GM21737 (cell line): ENCODE data around the gene MARCHF10.

Experiments used
- ATAC-seq: cut with Tn5 transposase; IDR thresholded peaks from one replicate; pipeline ENCODE4 v1.9.1; 2021; ENCODE audit warnings: mild to moderate bottlenecking, moderate library complexity; ENCODE audit not compliant: unreplicated experiment

MARCHF10 gene

DNA sequence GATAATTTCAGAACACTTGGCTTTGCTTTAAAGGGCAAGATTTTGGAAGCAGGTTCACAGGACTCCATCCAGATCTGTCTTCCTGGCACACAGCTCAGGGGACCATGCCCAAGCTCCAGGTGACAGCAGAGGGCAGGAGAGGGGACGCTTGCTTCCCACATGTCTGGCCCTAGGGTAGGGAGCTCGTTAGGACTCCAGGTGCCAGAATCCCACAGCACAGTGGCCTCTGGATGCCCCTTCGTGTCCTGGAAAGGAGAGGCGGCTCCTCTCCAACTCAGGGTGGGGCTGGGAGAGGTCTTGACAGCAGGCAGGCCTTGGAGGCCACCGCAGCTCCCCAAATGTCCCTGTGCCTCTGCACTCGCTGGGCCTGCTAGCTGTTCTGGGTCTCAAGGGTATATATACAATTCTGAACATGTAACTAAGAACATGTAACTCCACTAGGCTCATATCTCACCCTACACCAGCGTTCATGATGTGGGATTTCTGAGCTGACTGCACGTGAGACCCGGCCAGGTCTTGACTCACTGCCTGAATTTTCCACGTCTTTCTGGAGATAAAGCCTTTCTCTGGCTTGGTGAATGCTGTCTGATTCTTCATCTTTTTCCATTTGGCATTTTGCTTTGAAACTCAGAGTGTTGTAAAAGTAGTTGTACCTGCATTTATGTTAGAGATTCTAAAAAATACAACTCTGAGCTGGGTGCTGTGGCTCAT is 52.8 kb downstream of the MARCHF10 start:
- no peak for ATAC-seq

DNA sequence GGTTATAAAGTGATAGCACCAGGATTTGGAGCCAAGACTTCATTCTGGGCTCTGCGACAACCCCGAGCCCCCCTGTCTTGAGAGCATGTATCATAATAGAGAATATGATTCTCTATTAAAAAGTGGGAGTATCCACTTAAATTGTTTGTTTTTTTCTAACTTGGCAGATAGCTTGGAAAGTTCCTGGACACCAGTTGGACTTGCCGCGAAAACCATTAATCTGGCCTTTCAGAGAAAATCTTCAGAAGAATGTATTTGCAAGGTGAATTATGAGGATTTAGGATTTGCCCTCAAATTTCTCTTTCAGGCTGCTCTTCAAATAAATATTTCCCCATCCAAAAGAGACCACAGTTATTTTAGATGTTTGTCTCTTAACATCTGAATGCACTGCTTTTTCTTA is 53.5 kb downstream of the MARCHF10 start:
- no peak for ATAC-seq

DNA sequence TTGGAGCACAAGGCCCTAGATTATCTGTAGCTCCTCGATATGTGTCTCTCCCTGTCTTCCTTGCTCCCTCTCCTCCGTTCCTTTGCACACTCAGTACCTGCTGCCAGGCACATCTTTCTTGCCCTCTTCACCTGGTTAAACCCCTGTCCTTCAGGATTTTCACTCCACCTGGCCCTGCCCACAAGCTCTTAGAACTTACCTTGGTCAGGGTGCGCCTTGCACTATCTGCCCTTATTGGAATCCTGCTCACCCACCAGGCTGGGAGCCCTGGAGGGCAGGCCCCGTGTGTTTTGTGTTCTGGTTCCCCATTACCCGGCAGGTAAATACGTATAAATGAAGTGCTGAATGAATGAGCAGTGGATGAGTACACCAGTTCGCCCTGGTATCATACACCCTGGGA is 54.6 kb downstream of the MARCHF10 start:
- ATAC-seq, result no peak

DNA sequence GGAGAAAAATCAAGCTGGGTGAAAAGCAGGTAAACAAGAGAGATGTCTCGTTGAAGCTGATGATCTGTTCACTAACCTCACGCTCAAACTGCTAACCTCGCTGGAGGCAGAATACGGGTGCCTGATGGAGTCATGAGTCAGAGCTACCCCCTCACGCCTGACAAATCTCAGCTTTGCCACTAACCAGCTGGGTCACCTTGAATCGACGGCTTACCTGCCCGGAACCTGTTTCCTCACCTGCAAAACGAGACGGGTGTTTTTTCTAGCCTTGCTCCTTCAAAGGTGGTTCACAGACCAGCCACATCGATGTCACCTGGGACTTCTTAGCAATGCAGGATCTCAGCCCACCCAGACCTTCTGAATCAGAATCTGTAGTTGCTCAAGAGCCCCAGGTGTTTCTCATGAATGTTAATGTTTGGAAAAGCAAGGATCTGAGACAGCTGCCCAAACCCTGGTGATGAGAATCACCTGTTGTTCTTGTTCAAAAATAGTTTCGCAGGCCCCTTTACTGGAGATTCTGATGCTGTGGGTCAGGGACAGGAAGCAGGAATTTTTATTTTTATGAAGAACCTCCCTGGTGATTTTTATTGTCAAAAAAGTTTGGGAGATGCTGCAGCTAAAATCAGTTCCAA is 56.9 kb downstream of the MARCHF10 start:
- no peak for ATAC-seq

DNA sequence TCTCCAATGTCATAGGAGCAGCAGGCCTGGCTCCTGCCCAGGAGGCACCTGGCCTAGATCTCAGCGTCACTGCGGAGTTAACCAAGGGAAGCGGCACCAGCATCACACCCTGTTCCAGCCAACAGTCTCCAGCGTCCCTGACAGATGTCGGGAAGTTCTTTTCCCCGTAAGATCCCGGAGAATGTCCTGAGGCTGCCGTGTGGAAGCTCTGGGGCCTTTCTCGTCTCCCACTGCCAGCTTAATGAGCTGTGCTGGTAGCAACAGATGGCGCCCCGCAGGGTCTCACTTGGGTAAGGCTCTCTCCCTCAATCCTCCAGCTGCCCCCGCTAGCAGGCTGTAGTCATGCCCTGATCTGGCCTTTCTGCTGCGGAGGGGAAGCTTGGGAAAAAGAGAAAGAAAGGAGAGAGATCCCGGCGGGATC is 57.5 kb downstream of the MARCHF10 start:
- no peak for ATAC-seq

DNA sequence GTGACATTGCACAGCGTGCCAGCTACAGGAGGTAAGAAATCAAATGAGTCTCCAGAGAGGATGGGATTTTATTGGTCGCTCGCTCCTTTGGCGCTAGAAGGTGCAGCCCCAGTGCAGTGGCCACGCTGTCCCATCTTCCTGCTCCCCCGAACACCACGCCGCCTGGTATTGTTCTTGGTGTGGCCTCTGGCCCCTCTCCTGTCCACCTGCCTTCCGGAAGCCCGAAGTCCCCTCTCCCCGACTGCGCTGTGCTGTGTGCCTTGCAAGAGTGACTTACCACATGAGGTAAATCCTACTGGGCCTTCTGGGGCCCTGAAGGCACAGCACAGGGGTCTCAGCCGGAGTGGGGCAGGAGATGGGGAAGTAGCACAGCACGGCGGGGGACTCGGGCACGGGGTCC is 58.2 kb downstream of the MARCHF10 start:
- no peak for ATAC-seq

DNA sequence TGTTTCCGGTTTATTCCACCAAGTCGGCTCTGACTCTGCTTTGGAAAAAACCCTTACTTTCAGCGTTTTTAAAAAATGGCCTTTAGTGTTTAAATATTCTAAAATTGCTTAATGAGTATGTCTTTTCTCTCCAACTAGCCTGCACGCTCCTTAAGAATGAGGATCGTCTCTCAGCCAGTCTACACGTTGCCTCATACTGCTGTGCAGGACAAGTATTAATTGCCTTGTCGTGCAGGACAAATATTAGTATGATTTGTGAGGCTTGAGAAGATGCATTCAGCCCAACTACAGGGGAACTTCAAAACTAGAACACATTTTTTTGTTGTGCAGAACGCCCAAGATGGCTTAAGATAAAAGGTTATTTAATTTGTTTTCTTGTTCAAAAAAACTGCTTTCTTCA is 61.2 kb downstream of the MARCHF10 start:
- no peak for ATAC-seq

DNA sequence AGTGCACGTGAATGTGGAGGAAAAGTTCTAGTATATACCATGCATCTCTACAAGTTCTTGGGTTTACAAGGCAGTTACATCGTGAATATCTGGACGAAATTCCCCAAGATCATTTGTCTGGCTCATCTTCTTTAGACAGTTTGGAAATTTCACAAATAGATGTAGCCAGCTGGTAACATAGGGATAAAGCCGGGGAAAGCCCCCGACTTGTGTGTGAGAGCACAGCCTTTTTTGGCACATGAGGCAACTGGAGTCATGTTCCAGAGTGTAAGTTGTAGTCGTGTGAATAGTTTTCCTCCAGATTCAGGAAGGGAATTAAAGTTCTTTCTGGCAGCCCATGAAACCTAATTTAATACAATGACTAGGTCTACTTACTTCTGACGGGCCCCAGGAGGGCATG is 62.3 kb downstream of the MARCHF10 start:
- ATAC-seq, result no peak

DNA sequence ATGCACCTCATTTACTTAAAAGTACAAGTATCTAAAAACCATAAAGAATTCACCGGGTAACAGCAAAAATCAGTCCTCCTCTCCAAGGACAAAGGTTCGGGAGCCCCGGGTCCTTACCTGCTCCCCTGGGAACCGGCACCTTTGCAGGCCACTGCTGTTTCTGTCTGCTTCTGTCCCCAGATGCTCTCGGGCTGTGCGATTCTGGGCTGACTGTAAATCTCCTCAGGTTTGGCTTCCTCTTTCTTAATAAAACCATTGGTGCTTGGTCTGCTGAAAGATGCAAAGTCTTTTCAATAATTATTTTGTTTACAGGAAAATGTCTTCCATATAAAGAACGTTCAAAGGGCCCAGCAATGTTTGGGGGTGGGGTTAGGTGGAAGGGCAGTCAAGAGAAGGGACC is 63.9 kb downstream of the MARCHF10 start:
- ATAC-seq, result no peak

DNA sequence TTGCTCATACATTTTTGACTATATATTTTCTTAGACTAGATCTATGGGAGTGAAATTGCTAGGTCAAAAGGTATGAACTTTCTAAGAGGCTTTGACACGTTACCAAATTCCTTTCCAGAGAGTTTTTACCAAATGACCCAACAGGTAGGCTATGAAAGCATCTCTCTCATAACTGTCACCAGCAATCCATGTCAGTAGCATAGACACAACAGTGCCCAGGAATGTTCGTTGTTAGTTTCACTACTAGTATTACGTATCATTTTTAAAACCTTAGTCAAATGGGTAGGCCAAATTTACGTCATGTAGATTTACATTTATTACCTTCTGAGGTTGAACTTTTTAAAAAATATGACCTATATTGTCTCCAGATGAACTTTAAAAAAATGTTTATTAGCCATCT is 66.8 kb downstream of the MARCHF10 start:
- ATAC-seq, result no peak

DNA sequence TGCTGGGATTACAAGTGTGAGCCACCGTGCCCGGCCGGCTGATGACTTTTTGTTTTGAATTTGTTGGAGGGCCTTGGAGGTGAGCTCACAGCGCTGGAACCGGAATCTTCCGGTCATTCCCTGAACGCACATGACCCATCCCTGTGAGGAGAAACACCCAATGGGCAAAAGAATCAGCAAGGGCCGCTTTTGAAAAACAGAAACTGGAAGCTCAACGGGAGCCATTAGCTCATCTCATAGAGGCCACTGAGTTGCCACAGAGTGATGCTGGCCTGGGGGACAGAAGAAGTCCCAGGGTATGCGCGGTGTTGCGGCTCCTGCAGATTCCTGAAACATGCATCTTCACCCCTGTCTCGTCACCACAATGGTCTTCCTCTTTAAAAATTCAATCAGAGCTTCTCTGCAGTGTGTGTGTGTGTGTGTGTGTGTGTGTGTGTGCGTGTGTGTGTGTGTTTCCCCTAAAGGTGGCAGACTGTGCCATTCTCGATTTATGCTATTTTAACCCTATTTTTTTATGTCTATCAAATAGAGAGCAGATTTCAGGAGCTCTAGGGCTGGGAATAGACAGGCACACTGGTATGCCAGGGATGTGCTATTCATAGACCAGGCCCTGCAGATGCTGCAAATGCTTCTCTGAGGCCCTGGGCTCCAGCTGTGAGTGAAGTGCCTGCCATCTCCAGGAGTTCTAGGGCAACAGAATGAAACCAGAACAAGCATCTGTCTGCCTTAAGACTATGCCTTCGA is 68.3 kb downstream of the MARCHF10 start:
- no peak for ATAC-seq

DNA sequence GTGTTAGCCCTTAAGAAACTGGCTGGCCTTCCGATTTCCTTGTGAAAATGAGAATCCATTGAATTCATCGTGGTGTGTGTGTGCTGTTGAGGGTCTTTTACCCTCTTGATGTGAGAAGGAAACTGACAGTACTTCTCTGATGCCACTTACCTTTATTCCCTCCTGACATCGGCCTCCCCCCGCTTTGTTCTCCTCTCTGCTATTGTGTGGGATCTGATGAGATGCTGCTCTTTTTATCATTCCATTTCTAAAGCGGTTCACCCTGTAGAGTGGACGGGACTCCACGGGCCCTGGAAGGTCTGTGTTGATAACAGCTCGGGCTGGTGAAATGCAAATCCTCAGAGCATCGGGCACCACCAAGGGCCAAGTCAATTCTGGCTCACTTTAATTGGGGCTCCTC is 69.8 kb downstream of the MARCHF10 start:
- ATAC-seq, result no peak

DNA sequence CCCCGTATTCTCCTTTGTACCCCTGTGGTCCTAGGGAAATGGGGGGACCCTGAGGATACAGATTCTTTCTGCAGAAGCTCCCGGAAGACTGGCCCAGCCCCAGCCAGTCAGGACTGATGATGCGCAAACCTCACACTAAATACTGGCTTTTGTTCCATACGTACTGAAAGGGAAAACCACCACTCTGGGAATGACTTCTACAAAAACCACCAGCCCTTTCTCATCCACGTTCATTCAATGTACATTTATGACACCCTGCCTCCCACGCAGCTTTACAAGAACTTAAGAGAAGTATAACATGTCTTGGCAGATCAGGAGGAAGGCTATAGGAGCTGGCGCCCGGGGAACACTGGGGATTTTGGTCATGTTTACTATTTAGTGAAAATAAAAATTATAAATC is 70.6 kb downstream of the MARCHF10 start:
- no peak for ATAC-seq

DNA sequence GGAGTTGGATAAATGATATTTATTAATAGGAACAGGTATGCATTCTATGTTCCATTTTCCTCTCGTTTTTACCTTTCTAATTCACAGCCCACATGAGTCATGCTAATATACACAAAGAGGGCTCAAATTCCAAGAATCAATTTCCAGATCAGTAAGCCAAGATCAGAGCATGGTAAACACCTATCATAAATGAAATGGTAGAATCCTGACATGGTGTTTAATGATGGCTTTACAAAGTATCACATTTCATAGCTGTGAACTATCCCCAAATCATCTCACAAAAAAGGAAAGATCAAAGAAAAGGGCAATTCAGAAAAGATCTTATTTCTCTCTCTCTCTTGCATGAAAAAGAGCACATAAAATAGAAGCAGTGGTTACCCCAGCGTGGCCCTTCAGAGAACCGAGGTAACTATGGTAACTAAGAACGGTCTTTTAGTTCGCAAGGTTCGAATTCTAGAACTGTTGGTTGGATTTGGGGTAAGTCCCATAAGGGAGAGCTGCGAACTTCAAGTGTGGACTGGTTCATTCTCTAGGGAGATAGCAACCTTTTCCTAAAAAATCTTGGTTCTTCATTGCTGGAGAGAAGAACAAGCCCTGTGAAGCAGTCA is 73.0 kb downstream of the MARCHF10 start:
- ATAC-seq, result no peak

DNA sequence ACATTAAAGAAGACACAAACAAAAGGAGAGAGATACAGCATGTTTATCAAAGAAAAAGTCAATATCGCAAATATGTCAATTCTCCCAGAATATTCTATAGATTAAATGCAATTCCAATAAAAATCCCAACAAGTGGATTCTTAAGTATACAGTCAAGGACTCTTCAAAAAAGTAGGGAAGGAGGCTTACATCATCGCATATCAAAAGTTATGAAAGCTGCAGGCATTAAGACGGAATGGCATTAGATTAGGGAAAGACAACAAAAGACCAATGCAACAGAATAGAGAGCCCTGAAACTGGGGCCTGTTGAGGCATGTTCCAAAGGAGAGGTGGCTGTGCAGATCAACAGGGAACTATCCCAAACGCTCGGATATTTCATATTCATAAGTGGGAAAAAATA is 76.0 kb downstream of the MARCHF10 start:
- ATAC-seq, result no peak

DNA sequence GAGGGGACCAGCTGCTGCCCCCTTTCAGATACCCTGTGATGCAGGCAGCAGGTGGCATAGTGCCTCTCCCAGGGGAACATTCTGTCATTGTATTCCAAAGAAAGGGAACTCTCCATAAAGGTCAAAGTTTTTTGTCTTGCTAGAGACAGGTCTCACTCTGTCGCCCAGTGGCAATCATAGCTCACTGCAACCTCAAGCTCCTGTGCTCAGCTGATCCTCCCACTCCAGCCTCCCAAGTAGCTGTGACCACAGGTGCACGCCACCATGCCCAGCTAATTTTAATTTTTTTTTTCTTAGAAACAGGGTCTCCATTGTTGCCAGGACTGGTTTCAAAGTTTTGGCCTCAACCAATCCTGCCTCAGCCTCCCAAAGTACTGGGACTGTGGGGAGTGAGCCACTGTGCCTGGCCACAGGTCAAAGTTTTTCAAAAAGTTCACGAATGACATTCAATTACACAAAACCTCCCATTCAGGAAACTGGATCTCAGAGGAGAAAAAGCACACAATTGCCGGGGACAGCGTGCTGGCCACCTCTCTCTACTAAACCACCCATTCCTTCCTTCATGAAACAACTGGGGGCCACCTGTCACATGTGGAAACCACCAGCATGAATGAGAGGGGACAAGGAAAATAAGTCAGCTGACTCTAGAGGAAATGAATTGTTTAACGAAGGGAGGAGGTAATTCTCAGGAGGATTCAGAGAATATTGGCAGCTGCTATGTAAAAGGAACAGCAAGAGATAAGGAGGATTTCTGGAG is 80.0 kb downstream of the MARCHF10 start:
- ATAC-seq, result no peak

DNA sequence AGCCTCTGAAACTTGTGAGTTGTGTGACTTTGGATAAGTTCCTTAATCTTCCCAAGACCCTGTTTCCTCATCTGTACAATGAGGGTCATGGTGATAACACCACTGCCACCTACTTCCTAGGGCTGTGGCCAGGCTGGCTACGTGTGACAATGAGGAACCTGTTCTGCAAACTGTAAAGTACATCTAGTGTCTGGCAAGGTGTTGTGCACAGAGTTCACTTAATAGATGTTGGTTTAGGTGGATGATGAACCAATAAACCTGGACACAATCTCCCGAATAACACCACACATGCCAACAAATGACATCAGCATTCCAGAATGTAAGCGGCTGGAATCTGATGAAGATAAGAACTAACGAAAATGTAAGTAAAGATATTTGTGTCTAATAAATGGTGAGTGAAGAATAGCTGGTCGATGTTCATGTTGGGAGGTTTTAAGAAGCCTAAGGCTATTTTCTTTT is 82.3 kb downstream of the MARCHF10 start:
- ATAC-seq, result no peak

DNA sequence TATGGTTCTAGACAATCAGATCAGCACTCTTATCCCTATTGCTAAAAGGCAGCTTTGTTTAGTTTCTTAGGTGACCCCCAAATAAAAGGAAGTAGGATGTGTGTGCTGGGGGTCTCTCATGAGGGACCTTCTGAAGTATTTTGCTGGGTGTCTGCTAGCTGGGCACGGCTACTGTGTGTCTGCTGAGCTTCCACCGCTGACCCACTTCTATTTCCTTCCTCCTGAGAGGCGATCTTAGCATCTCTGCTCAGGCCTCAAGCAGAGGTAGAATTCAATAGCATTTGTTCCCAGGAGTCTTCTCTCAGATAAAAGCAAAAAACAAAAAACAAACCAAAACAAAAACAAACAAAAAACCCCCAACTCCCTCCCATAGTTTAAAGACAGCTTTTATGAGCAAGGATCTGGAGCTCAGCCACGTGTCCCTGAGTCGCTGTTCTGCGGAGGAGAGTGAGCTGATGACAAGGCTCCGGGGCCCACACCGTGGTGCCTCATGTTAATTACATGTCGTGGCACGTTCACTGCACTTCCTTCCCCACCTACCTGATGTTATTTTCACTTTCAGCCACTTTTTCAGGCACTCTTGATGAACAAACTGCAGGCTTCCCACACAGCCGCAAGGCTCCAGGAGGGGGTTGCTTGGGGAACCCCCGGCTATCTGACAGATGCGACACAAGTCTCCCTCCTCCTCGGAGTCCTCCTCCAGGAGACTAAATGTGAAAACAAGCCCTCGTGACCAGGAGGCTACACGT is 83.5 kb downstream of the MARCHF10 start:
- ATAC-seq, result peak; percentile 85

DNA sequence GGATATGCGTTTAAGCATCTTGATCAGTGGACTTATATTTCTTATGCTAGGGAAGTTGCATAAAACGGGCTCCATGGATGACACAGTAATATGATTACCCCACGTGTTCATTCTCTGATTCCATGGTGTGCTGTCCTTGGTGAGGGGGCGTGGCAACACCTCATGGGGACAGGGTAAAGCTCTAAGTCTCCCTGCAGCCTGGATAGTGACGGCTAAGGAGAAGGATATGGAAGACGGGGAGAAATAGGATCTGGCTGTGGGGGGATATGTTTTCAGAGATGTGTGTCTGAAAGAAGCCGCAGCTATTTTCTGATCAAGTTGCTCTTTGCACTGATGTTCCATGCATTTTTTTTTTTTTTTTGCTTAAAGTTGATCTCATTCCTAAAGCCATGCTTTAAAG is 84.3 kb downstream of the MARCHF10 start:
- ATAC-seq, result no peak

DNA sequence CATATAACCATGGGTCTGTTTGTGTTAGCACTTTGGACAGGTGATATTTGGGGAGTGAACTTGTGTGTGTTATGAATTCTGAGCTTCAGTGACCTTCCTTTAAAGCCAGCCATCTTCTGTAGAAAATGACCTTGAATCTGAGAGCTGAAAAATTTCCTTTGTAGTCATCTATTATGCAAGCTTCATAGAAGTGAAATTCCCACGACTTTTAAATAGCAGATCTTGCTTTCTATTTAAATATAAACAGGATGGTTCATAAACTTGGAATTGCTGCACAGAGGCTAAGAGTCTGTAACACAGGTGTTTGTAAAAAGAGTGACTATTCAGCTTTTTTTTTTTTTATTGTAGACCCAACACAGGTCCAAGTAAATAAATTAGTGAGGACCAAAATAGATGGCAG is 85.5 kb downstream of the MARCHF10 start:
- no peak for ATAC-seq
